Aorta (tissue), 5 donors: Measurements from ENCODE around the gene RXFP2. TPM values are rescaled to one million over a fixed set of nuclear protein-coding genes. Genes with fewer than 3 reads are reported as not detected.

Experiments used
- ATAC-seq: fragments of 200-7000 bp; cut with Tn5 transposase; one replicate; pipeline ENCODE4 v1.9.1; 2022; ENCODE audit warnings: moderate library complexity; ENCODE audit not compliant: low FRiP score
- DNase-seq, 2 donors: peaks; one replicate each; pipeline ENCODE4 v3.0.0-alpha.2; 2020
- H3K27ac ChIP-seq, 2 donors: one replicate each; pipeline ENCODE4 v1.5.1; 2013; ENCODE audit warnings: low read length in 2 of 2, mild to moderate bottlenecking in 2 of 2, moderate library complexity in 2 of 2, control low read depth in 1 of 2, inconsistent platforms in 1 of 2, low read depth in 1 of 2
- H3K27me3 ChIP-seq, 2 donors: one replicate each; pipeline ENCODE4 v1.6.1; 2013; ENCODE audit warnings: control low read depth in 1 of 2, low read length in 1 of 2, mild to moderate bottlenecking in 1 of 2, moderate library complexity in 1 of 2; ENCODE audit not compliant: insufficient read depth in 2 of 2, control insufficient read depth in 1 of 2
- H3K36me3 ChIP-seq, 2 donors: one replicate each; pipeline ENCODE4 v1.6.1; 2013; ENCODE audit warnings: control low read depth in 1 of 2, low read length in 1 of 2, mild to moderate bottlenecking in 1 of 2; ENCODE audit not compliant: insufficient read depth in 2 of 2, control insufficient read depth in 1 of 2
- H3K4me1 ChIP-seq, 2 donors: one replicate each; pipeline ENCODE4 v1.6.1; 2013; ENCODE audit warnings: low read length in 2 of 2, control low read depth in 1 of 2, mild to moderate bottlenecking in 1 of 2, moderate library complexity in 1 of 2; ENCODE audit not compliant: insufficient read depth in 2 of 2, control insufficient read depth in 1 of 2
- H3K4me3 ChIP-seq, 2 donors: one replicate each; pipeline ENCODE4 v1.5.1; 2013; ENCODE audit warnings: low read length in 2 of 2, control low read depth in 1 of 2, mild to moderate bottlenecking in 1 of 2
- H3K9me3 ChIP-seq: one replicate; pipeline ENCODE4 v1.6.1; 2013; ENCODE audit warnings: mild to moderate bottlenecking, low read length; ENCODE audit not compliant: control insufficient read depth
- WGBS, 2 donors: extraction: QIAGEN DNeasy Blood & Tissue Kit; methylation state at CpG; one replicate each; pipeline ENCODE4 v1.1.7; 2013; 5-methylcytosine and 5-hydroxymethylcytosine counted together
- intact Hi-C, 2 donors: fragments of 100-400 bp; cut with DNase I; formaldehyde crosslinking; loops; one replicate each; pipeline versions ENCODE4 v1.14.2 to v1.15.0; 2022
- polyA plus RNA-seq, 2 donors: library from polyadenylated mRNA; stranded (reverse); fragments of 200-250 nt; gene quantifications; one replicate each; pipeline ENCODE4 v1.2.3, GENCODE V29; 2013
- total RNA-seq, 2 donors: library from RNA; stranded (reverse); fragmentation: NEBNext Ultra II Directional; extraction: Animal tissue kit (Norgen Biotek cat#: 25700); gene quantifications; one replicate each; pipeline ENCODE4 v1.2.1, GENCODE V29; 2021
- donor health status: healthy with polysubstance abuse.
- donor health status: Bipolar disorder and iron deficiency.
- donor health status: DM: no; HTN: no; CAD: no.
- donor health status: DM: no; HTN: no; CAD: no.
- donor health status: DM: yes; HTN: yes; CAD: no.

The RXFP2 gene
- total and polyA plus RNA-seq, 4 donors, result not detected

- ATAC-seq, result no peak
- H3K4me3 ChIP-seq, result no peak overlapping the region
- no peak for DNase-seq
- no peaks in the 10 kb centered on the region for H3K27me3 ChIP-seq
- no peaks in the 10 kb centered on the region for H3K36me3 ChIP-seq
- H3K27ac ChIP-seq, result peak overlapping the region in 1 of 2 donors; percentile 13
- no peaks in the 10 kb centered on the region for H3K9me3 ChIP-seq
- intact Hi-C loops, result no loop called here
- WGBS, 2 donors, result 83 to 85% methylated on average over 5 of the region's 5 CpGs
- peaks cover 3 to 6% of the 10 kb centered on the region in 2 donors for H3K4me1 ChIP-seq
Measured at GRCh38 chr13:31774186-31774750, 34.9 kb downstream of the RXFP2 start.

- ATAC-seq, result no peak
- H3K27ac ChIP-seq, result peak overlapping the region; percentile 84 to 86
- 93 to 95% methylated on average over 2 of the region's 2 CpGs for WGBS, 2 donors
Measured at GRCh38 chr13:31775148-31775547, 35.8 kb downstream of the RXFP2 start.

DNA sequence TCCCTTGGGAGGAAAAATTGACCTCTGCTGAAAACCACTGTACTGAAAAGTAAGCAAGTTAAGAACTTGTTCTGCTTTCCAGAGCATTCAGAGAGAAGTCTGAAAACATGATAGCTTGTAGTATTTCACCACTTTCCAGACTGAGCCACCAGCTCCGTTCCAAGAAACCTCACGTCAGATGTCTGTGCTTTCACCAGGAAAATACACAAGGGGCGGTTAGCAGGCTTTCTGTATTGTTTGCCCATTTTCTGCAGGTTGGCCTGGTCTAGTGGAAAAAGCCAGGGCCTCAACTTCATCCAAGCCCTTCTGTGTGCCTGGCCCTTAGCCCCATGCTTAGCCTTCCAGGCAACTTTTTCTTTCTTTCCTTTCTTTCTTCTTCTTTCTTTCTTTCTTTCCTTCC is 36.4 kb downstream of the RXFP2 start:
- Histone ChIP-seq H3K4me1 (peaks cover 3 to 6% of the 10 kb centered on the region in 2 donors), H3K4me3 (no peak overlapping the region), H3K36me3 (no peaks in the 10 kb centered on the region), H3K27ac (peak overlapping the region; percentile 78 to 84), H3K9me3 (no peaks in the 10 kb centered on the region), H3K27me3 (no peaks in the 10 kb centered on the region)
- intact Hi-C loops, result no loop called here
- WGBS, 2 donors, result 1 to 4% methylated on average over 3 of the region's 3 CpGs
- peak; percentile 93 for ATAC-seq
- peak; percentile 75 to 78 for DNase-seq

More at GRCh38 chr13:31775148-31775547, 35.8 kb downstream of the RXFP2 start:
- Histone ChIP-seq H3K4me1 (peaks cover 3 to 6% of the 10 kb centered on the region in 2 donors), H3K4me3 (no peak overlapping the region), H3K36me3 (no peaks in the 10 kb centered on the region), H3K27me3 (no peaks in the 10 kb centered on the region), H3K9me3 (no peaks in the 10 kb centered on the region)
- no peak for DNase-seq
- intact Hi-C loops, result no loop called here

DNA sequence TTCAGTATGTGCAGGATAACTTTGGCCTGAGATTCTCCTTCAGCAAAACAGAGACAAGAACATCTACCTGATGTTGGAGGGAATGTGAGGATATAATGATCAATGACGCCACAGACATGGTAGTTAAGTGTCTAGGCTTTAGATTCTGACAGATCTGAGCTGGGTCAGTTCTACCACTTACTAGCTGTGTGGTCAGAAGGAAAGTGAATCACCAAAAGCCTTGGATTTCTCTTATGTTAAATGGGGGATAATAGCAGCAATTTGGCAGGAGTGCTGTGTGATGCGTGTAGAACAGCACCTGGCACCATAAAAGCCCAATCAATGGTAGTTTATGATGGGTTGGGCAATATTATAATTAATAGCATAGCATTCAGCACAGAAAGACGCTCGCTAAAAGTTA is 41.7 kb downstream of the RXFP2 start:
- no peaks in the 10 kb centered on the region for H3K27me3 ChIP-seq
- no peak for ATAC-seq
- H3K36me3 ChIP-seq, result no peaks in the 10 kb centered on the region
- intact Hi-C loops, result no loop called here
- H3K4me1 ChIP-seq, result no peaks in the 10 kb centered on the region
- H3K27ac ChIP-seq, result no peak overlapping the region
- no peak overlapping the region for H3K4me3 ChIP-seq
- no peak for DNase-seq
- H3K9me3 ChIP-seq, result no peaks in the 10 kb centered on the region
- 68% methylated on average over 4 of the region's 4 CpGs for WGBS, 2 donors

DNA sequence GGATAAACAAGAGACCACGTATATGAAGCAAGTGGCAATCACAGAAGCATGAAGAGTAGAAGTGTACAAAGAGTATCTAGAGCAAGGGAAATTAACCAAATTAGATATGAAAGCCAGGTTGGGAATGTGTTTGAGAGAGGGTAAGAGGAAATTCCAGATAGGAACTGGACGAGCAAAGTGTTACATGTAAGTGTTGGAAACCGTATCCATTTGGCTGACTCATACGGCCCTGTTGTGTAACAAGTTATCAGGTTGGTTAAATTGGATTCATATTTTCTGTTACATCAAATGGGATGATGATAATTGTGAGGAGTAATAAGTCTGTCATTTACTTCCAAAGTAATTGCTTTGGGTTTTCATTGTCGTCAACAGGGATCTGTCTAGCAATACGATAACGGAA is 46.7 kb downstream of the RXFP2 start:
- Histone ChIP-seq H3K36me3 (no peaks in the 10 kb centered on the region), H3K4me1 (no peaks in the 10 kb centered on the region), H3K27ac (no peak overlapping the region), H3K4me3 (no peak overlapping the region), H3K27me3 (no peaks in the 10 kb centered on the region), H3K9me3 (no peaks in the 10 kb centered on the region)
- intact Hi-C loops, result no loop called here
- WGBS, 2 donors, result 55 to 61% methylated on average over 7 of the region's 7 CpGs
- DNase-seq, result no peak
- ATAC-seq, result no peak

DNA sequence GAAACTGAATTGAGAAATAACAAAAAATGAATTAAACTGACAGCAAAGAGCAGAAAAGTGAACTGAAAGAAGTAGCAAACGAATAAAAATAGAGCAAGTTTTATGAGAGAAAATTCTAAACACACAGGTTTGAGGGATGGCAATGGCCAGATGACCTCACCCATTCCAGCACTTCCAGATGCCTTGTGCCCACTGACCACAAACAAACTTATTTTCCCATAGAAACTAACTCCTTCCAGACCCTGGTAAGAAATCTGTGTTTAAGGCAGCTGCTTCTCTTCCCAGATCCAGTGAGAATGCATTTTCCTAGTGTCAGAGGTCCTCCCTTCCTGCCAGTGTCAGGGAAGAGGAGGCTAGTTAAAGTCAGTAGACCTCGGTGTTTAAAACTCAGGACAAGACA is 51.7 kb downstream of the RXFP2 start:
- Histone ChIP-seq H3K27ac (no peak overlapping the region), H3K9me3 (no peaks in the 10 kb centered on the region), H3K4me3 (no peak overlapping the region), H3K27me3 (no peaks in the 10 kb centered on the region), H3K36me3 (no peaks in the 10 kb centered on the region), H3K4me1 (no peaks in the 10 kb centered on the region)
- no peak for ATAC-seq
- no peak for DNase-seq
- intact Hi-C loops, result loop anchor here in 1 of 2 donors (10.0 kb wide), 1 partner anchor 256 kb away; no protein-coding TSS in a partner anchor
- 59 to 63% methylated on average over 2 of the region's 2 CpGs for WGBS, 2 donors

DNA sequence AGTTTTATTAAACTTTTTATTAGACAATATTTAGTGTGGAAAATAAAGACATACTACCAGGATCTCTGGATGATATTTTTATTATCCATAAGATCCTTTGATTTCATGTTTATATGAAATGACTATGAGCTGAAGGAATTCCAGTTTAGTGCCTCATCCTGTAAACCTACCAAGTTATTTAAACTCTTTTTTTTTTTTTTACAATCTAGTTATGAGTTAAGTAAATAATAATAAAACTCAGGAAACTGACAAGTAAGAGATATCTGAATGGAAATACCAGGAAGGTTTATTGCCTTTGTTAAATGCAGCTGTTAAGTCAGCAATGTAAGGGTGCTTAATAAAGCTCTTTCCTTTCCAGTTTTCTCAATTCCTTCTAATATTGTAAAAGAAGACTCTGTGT is 53.9 kb downstream of the RXFP2 start:
- Histone ChIP-seq H3K27me3 (no peaks in the 10 kb centered on the region), H3K4me1 (no peaks in the 10 kb centered on the region), H3K9me3 (no peaks in the 10 kb centered on the region), H3K27ac (no peak overlapping the region), H3K4me3 (no peak overlapping the region), H3K36me3 (no peaks in the 10 kb centered on the region)
- ATAC-seq, result no peak
- DNase-seq, result no peak
- intact Hi-C loops, result loop anchor here in 1 of 2 donors (10.0 kb wide), 1 partner anchor 258 kb away; no protein-coding TSS in a partner anchor

DNA sequence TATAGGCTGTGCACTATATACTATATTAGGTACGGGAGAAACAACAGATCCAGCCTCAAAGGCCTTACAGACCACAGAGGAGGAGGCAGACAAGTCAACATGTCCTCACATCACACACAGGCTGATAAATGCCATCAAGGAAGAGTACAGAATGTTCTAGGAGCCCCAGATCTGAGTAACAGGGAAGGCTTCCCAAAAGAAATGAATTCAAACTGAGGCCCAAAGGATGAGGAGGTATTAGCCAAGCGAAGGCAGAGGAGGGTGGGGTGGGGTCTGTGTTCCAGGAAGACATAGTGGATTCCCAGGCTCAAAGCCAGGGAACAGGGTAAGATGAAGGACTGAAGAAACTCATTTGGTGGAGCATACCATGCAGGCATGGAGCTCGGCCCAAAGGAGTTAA is 55.1 kb downstream of the RXFP2 start:
- ATAC-seq, result peak; percentile 7
- intact Hi-C loops, result loop anchor here in 1 of 2 donors (10.0 kb wide), 1 partner anchor 260 kb away; no protein-coding TSS in a partner anchor
- H3K4me3 ChIP-seq, result no peak overlapping the region
- no peak for DNase-seq
- 94 to 95% methylated on average over 3 of the region's 3 CpGs for WGBS, 2 donors
- no peaks in the 10 kb centered on the region for H3K9me3 ChIP-seq
- no peaks in the 10 kb centered on the region for H3K4me1 ChIP-seq
- H3K36me3 ChIP-seq, result no peaks in the 10 kb centered on the region
- no peak overlapping the region for H3K27ac ChIP-seq
- H3K27me3 ChIP-seq, result no peaks in the 10 kb centered on the region

- ATAC-seq, result no peak
- 23 to 27% methylated on average over 7 of the region's 7 CpGs for WGBS, 2 donors
- Histone ChIP-seq H3K27ac (no peak overlapping the region), H3K9me3 (no peaks in the 10 kb centered on the region), H3K36me3 (no peaks in the 10 kb centered on the region), H3K4me1 (no peaks in the 10 kb centered on the region), H3K4me3 (no peak overlapping the region), H3K27me3 (no peaks in the 10 kb centered on the region)
- intact Hi-C loops, result loop anchor here (2.0 to 10.0 kb wide), 6 partner anchors 40 to 365 kb away; no protein-coding TSS in a partner anchor
- no peak for DNase-seq
Measured at GRCh38 chr13:31797154-31797775, 57.9 kb downstream of the RXFP2 start.
